Muscle of leg (tissue), 11 donors: ENCODE results near the gene ERO1A. TPM values are rescaled to one million over a fixed set of nuclear protein-coding genes. Genes with fewer than 3 reads are reported as not detected.

ENCODE experiments used
- DNase-seq: peaks from one replicate; pipeline ENCODE4 v3.0.0; 2013
- H3K27ac ChIP-seq: one replicate; pipeline ENCODE4 v1.5.1; 2013; ENCODE audit warnings: mild to moderate bottlenecking, low read length, control low read depth
- H3K27me3 ChIP-seq: one replicate; pipeline ENCODE4 v1.6.1; 2013; ENCODE audit warnings: low read length; ENCODE audit not compliant: control insufficient read depth, insufficient read depth
- H3K36me3 ChIP-seq: one replicate; pipeline ENCODE4 v1.6.1; 2013; ENCODE audit warnings: low read length; ENCODE audit not compliant: control insufficient read depth, insufficient read depth
- H3K4me1 ChIP-seq: one replicate; pipeline ENCODE4 v1.6.1; 2013; ENCODE audit warnings: low read length; ENCODE audit not compliant: control insufficient read depth, insufficient read depth
- H3K4me3 ChIP-seq: one replicate; pipeline ENCODE4 v1.5.1; 2013; ENCODE audit warnings: low read length, control low read depth
- H3K9me3 ChIP-seq: replicated peaks from 2 replicates; pipeline ENCODE4 v1.6.1; 2013; ENCODE audit warnings: low read depth, low read length; ENCODE audit not compliant: control insufficient read depth
- WGBS: methylation state at CpG from one replicate; pipeline ENCODE4 v1.1.5; 2013; ENCODE audit warnings: missing lambda C conversion rate; ENCODE audit not compliant: insufficient coverage; 5-methylcytosine and 5-hydroxymethylcytosine counted together
- polyA plus RNA-seq, 8 donors: library from polyadenylated mRNA; unstranded; fragments of 120-200 nt; gene quantifications; one replicate each; pipeline versions ENCODE4 v1.2.1 to v1.2.3, GENCODE V29; 2013; ENCODE audit warnings: inconsistent platforms in 1 of 8, low replicate concordance in 1 of 8; ENCODE audit not compliant: insufficient read length in 8 of 8, insufficient read depth in 1 of 8
- total RNA-seq: library from RNA; stranded (reverse); fragments of 120-200 nt; gene quantifications from one replicate; pipeline ENCODE4 v1.2.4, GENCODE V29; 2013

The ERO1A gene
- total and polyA plus RNA-seq, 9 donors, result 9.7 to 20.3 (median 15.7) TPM

DNA sequence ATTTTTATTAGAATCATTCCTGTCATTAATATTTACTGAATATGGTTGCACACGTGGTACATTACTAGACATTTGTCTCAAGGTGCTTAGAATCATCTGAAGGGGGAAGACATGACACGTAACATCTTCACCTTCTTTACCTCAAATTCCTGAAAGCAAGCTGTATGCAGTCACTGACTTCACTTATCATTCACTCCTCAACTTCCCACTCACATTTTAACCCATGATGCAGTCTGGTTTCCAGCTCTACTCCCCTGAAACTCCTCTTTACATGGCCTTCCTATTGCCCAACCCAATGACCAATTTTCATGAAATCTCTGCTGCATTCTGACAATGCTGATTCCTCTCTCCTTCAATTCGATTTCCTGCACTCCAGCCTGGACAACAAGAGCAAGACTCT is 5.9 kb upstream of the ERO1A start:
- no peaks in the 10 kb centered on the region for H3K9me3 ChIP-seq
- no peak overlapping the region for H3K27ac ChIP-seq
- 60% methylated on average over 1 of the region's 3 CpGs for WGBS
- no peak for DNase-seq
- H3K27me3 ChIP-seq, result no peaks in the 10 kb centered on the region
- no peaks in the 10 kb centered on the region for H3K36me3 ChIP-seq
- peaks cover 2% of the 10 kb centered on the region for H3K4me1 ChIP-seq
- no peak overlapping the region for H3K4me3 ChIP-seq

DNA sequence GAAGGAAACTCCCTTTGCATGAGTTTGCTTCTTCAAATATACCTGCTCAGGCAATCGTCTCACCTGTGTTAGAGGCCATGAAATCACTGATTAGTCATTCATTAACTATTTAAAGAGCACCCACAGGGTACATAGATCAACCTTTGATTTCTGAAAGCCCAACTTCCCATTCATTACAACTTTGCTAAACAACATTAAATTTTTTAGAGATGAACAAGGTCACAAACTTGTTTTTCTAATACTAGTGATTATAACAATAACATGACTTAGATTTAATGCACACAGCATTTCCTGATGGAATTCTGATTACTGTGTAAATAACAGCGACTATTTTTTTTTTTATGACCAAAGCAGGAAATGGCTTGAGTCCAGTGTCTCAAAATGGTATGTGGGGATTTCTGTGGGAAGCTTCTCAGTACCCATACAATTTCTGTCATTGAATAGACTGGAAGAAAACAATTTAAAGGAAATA is 5.4 kb upstream of the ERO1A start:
- no peak overlapping the region for H3K27ac ChIP-seq
- H3K4me1 ChIP-seq, result peaks cover 3% of the 10 kb centered on the region
- no peaks in the 10 kb centered on the region for H3K9me3 ChIP-seq
- 44% methylated on average over 1 of the region's 2 CpGs for WGBS
- DNase-seq, result peak; percentile 17
- H3K36me3 ChIP-seq, result no peaks in the 10 kb centered on the region
- no peaks in the 10 kb centered on the region for H3K27me3 ChIP-seq
- no peak overlapping the region for H3K4me3 ChIP-seq

DNA sequence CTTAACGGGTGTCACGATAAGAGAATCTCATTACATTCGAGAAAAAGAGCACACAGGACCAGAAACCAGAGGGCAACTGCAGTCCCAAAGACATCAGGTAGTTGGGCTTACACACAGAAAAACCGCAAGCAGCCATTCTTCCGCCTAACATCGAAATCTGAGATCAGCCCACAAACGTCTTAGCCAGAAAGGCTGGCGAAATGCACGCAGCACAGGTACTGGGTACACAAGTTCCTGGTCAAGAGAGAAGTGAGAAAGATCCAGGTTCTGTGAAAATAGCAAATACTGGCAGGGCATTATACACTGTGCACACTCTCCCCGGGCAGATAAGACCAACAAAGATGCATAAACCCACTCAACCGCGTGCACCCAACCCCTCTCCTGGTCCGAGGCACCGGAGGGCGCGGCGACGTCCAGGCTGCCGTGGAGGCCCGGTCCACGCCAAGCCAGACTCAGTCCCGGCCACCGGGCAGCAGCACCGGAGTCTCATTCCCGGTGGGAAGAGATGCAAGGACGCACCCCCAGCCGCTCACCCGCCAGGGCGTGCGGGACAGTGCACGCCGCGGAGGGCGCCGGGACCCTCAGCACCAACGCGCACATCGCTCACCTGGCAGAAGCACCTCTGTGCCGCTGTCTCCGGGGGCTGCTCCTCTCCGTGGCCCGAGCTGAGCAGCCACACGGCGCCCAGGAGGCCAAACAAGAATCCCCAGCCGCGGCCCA is 437 bp downstream of the ERO1A start:
- Histone ChIP-seq H3K4me3 (peak overlapping the region; percentile 95), H3K9me3 (no peaks in the 10 kb centered on the region), H3K36me3 (no peaks in the 10 kb centered on the region), H3K4me1 (peaks cover 8% of the 10 kb centered on the region), H3K27me3 (no peaks in the 10 kb centered on the region), H3K27ac (peak overlapping the region; percentile 93)
- DNase-seq, result peak; percentile 38
- under 1% methylated on average over 40 of the region's 46 CpGs for WGBS

DNA sequence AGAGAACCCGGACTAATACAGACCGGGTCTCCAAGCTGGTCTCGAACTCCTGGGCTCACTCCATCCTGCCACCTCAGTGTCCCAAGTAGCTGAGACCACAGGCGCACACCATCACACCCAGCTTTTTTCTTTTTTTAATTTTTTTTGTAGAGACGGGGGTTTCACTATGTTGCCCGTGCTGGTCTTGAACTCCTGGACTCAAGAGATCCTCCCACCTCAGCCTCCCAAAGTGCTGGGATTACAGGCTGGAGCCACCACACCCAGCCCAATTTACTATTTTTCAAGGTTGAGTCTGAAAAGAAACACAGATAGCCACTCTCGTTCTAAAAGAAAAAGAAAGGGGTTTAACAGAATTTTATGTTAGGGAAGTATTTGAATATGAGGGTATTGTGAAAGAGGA is 1.8 kb downstream of the ERO1A start:
- no peak overlapping the region for H3K4me3 ChIP-seq
- no peaks in the 10 kb centered on the region for H3K9me3 ChIP-seq
- no peaks in the 10 kb centered on the region for H3K27me3 ChIP-seq
- WGBS, result no CpG with 5 or more reads among the region's 7 CpGs
- H3K4me1 ChIP-seq, result peaks cover 8% of the 10 kb centered on the region
- H3K27ac ChIP-seq, result no peak overlapping the region
- DNase-seq, result no peak
- no peaks in the 10 kb centered on the region for H3K36me3 ChIP-seq

DNA sequence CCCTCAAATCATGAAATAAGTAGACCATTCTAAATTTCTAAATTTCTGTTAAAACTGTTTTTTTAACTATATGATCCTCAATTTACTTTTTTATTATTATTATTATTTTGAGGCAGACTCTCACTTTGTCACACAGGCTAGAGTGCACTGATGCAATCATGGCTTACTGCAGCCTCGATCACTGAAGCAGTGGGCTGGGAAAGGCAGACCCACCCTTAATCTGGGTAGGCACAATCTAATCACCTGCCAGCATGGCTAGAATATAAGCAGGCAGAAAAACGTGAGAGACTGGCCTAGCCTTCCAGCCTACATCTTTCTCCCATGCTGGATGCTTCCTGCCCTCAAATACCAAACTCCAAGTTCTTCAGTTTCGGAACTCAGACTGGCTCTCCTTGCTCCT is 2.3 kb downstream of the ERO1A start:
- no peak overlapping the region for H3K27ac ChIP-seq
- WGBS, result 90% methylated on average over 1 of the region's 3 CpGs
- H3K4me3 ChIP-seq, result no peak overlapping the region
- H3K36me3 ChIP-seq, result no peaks in the 10 kb centered on the region
- no peaks in the 10 kb centered on the region for H3K27me3 ChIP-seq
- no peaks in the 10 kb centered on the region for H3K9me3 ChIP-seq
- H3K4me1 ChIP-seq, result peaks cover 8% of the 10 kb centered on the region
- no peak for DNase-seq

DNA sequence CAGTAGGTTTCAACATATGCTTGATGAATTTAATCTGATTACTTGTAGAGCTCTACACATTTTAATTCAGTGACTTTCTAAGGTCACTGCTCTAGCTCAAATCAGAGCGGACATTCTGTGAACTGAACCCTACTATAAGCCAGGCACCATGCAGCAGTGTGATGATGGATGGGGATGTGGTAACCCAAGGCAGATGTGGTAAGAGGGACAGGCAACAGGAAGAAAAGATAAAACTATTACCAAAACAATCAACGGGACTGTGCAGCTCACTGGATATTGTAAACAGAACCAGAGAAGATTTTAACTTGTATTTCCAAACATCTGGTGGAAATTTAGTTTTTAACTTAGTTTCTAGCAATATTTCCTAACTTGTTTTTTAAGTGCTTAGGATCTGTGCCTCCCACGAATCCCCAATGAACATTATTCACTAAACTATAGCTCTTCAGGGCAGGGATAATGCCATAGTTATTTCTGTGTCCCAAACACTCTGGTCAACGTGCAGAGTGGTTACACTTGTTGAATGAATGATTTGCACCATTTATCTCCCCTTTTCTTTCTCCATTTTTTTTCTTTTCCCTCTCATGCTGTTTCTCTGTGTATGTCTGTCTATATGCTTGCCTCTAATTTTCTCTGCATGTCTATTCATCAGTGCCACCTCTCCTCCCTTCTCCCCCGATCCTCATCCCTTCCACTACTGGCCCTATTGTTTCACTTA is 3.0 kb downstream of the ERO1A start:
- no CpG with 5 or more reads among the region's 5 CpGs for WGBS
- no peak overlapping the region for H3K27ac ChIP-seq
- H3K27me3 ChIP-seq, result no peaks in the 10 kb centered on the region
- no peaks in the 10 kb centered on the region for H3K36me3 ChIP-seq
- H3K4me3 ChIP-seq, result no peak overlapping the region
- peaks cover 8% of the 10 kb centered on the region for H3K4me1 ChIP-seq
- DNase-seq, result no peak
- H3K9me3 ChIP-seq, result no peaks in the 10 kb centered on the region

DNA sequence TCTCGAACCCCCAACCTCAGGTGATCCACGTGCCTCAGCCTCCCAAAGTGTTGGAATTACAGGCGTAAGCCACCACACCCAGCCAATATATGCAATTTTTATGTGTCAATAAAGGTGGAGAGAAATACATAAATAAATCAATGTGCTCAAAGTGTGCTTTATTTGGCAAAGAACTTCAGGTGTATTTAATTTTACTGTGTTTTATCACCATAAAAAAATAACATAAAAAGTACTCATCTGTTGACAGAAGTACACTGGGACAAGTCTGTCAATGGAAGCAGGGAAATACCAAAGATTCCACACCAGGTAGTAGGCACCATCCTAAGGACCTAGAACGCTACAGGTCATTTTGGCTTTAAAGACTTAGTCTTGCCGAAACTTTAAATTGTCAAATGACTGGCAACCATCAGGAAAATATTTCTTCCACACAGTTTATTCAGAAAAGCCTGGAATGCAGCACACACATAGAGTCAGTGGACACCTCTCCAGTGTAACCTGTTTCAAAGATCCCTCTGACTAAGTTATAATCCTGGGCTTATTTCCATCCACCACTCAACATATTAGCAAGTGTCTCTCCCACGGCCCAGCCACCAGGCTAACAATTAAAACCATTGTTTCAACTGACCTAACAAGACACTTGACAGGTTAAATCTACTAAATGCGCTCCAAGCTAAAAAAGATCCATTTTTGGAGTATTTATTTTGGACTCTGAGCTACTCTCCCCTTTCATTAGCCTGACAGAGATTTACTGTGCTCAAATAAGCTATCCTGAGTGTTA is 4.2 kb downstream of the ERO1A start:
- 76% methylated on average over 3 of the region's 7 CpGs for WGBS
- peaks cover 6% of the 10 kb centered on the region for H3K4me1 ChIP-seq
- H3K9me3 ChIP-seq, result no peaks in the 10 kb centered on the region

DNA sequence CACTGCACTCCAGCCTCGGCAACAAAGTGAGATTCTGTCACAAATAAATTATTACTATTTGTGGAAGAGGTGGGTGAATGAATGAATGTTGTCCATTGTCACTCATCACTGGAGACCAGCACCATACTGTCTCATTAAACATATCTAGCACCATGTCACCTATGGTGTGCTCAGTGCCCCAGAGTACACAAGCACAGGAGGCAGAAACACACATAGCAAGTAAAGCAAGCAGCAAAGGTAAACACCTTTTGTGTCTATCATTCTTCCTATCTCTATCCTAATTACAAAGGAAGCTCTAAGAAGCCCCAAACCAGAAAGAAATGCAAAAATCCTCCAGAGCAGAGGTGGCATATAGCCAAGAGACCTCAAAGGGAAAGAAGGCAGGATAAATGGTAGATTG is 9.2 kb downstream of the ERO1A start:
- DNase-seq, result no peak
- Histone ChIP-seq H3K36me3 (no peaks in the 10 kb centered on the region), H3K27me3 (no peaks in the 10 kb centered on the region), H3K4me1 (no peaks in the 10 kb centered on the region), H3K9me3 (no peaks in the 10 kb centered on the region), H3K4me3 (no peak overlapping the region), H3K27ac (no peak overlapping the region)
- no CpG with 5 or more reads among the region's 1 CpG for WGBS

More for the DNA sequence above, 4.2 kb downstream of the ERO1A start:
- H3K27me3 ChIP-seq, result no peaks in the 10 kb centered on the region
- no peak for DNase-seq
- H3K27ac ChIP-seq, result no peak overlapping the region
- H3K36me3 ChIP-seq, result no peaks in the 10 kb centered on the region
- no peak overlapping the region for H3K4me3 ChIP-seq

DNA sequence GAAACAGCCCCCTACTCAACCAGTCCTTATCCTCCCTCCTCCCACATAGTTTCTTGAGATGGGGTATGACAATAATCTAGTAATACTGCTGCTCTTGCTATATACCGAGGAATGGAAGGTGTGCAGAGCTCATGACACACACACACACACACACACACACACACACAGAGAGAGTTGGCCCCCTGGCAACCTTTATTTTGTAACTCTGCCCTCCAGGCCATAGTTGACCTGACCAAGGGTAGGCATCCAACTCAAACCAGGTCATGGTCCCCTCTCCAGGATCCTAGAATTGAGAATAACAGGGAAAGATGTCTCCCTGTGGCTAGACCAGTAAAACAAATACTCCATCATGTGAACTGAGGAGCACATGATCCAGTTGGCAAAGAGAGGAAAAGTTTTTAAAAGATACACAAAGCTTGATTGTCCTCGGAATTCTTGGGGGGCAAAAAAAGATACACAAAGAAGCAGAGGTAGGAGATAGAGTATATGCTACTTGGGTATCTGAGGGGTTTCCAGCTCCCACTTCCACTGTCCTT is 11.3 kb downstream of the ERO1A start:
- no peak for DNase-seq
- no CpG with 5 or more reads among the region's 2 CpGs for WGBS

DNA sequence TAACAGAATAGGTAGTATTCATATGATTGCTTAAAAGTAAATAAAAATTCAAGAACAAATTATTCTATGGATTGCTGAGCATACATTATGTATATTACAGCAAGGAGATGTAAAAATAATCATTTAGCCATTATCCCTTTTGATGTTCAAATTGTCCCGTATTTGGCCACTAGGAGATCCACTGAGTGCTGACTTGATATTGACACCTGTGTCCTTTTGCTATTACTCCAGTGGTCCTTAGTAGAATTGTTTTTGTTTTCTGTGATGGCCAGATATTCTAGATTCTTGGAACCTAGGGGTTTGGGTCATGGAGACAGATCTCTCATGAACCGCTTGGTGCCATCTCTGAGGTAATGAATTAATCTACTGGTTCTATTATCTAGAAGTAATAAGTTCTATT is 16.8 kb downstream of the ERO1A start:
- H3K27me3 ChIP-seq, result no peaks in the 10 kb centered on the region
- DNase-seq, result no peak
- H3K9me3 ChIP-seq, result no peaks in the 10 kb centered on the region
- H3K4me3 ChIP-seq, result no peak overlapping the region
- H3K27ac ChIP-seq, result no peak overlapping the region
- H3K36me3 ChIP-seq, result peaks cover 4% of the 10 kb centered on the region
- WGBS, result no CpG with 5 or more reads among the region's 2 CpGs
- no peaks in the 10 kb centered on the region for H3K4me1 ChIP-seq

More for the DNA sequence above, 11.3 kb downstream of the ERO1A start:
- H3K36me3 ChIP-seq, result no peaks in the 10 kb centered on the region
- no peaks in the 10 kb centered on the region for H3K9me3 ChIP-seq
- H3K27me3 ChIP-seq, result no peaks in the 10 kb centered on the region
- H3K27ac ChIP-seq, result no peak overlapping the region
- H3K4me3 ChIP-seq, result no peak overlapping the region
- H3K4me1 ChIP-seq, result no peaks in the 10 kb centered on the region
